Fibroblast of pulmonary artery (primary cell): Measurements from ENCODE around the gene NAPSA.

Experiments used
- DNase-seq: peaks from one replicate; pipeline ENCODE4 v3.0.0-alpha.2; 2010; ENCODE audit warnings: low read depth
- H3K4me3 ChIP-seq: replicated peaks from 2 replicates; pipeline ENCODE4 v1.5.1; 2011; ENCODE audit warnings: low read depth, mild to moderate bottlenecking, control low read depth, low read length, moderate library complexity
- CTCF ChIP-seq: IDR thresholded peaks from 2 replicates; pipeline ENCODE4 v1.5.1; 2011; ENCODE audit warnings: mild to moderate bottlenecking, control low read depth, low read length, inconsistent platforms; ENCODE audit errors: missing control alignments

Gene NAPSA

GRCh38 chr19:50323782-50324133 lies 41.7 kb downstream of the NAPSA start:
- H3K4me3 ChIP-seq: no peak overlapping the region
- TF ChIP-seq CTCF: no peak
- DNase-seq: no peak

- H3K4me3 ChIP-seq: no peak overlapping the region
- DNase-seq: no peak
- no peak for TF ChIP-seq CTCF
Measured at GRCh38 chr19:50322931-50323781, 42.3 kb downstream of the NAPSA start.

- H3K4me3 ChIP-seq: no peak overlapping the region
- DNase-seq: no peak
- no peak for TF ChIP-seq CTCF
Measured at GRCh38 chr19:50322234-50322633, 43.2 kb downstream of the NAPSA start.

GRCh38 chr19:50321831-50322230 lies 43.6 kb downstream of the NAPSA start:
- H3K4me3 ChIP-seq: no peak overlapping the region
- no peak for TF ChIP-seq CTCF
- DNase-seq: no peak

- TF ChIP-seq CTCF: no peak
- DNase-seq: no peak
- no peak overlapping the region for H3K4me3 ChIP-seq
Measured at GRCh38 chr19:50320596-50320995, 44.8 kb downstream of the NAPSA start.

GRCh38 chr19:50320051-50320450 lies 45.4 kb downstream of the NAPSA start:
- TF ChIP-seq CTCF: no peak
- DNase-seq: no peak
- no peak overlapping the region for H3K4me3 ChIP-seq

- no peak overlapping the region for H3K4me3 ChIP-seq
- no peak for TF ChIP-seq CTCF
- no peak for DNase-seq
Measured at GRCh38 chr19:50319156-50319555, 46.3 kb downstream of the NAPSA start.
